ENCODE results near the gene TUBB4B.

DNA sequence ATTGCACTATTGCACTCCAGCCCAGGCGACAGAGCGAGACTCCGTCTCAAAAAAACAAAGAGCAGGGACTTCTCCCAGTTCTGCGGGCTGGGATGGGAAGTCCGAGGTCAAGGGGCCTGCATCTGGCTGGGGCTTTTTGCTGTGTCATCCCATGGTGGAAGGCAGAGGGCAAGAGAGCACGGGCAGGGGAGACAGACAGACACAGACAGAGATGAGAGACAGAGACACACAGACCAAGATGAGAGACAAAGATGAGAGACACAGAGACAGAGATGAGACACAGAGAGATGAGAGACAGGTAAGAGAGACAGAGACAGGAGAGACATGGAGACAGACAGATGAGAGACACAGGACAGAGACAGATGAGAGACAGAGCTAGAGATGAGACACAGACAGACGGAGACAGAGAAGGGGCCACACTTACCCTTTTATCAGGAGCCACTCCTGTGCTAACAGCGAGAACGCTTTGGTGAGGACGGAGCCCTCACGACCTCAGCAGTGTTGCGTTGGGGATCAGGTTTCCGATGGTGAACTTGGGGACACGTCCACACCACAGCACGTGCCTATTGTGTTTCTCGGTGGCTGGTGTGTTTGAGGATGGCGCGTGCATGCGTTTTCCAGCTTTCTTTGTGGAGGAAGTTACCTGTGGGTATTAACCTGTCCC is 27.6 kb downstream of the TUBB4B start:
- TF ChIP-seq, protein P1, sequence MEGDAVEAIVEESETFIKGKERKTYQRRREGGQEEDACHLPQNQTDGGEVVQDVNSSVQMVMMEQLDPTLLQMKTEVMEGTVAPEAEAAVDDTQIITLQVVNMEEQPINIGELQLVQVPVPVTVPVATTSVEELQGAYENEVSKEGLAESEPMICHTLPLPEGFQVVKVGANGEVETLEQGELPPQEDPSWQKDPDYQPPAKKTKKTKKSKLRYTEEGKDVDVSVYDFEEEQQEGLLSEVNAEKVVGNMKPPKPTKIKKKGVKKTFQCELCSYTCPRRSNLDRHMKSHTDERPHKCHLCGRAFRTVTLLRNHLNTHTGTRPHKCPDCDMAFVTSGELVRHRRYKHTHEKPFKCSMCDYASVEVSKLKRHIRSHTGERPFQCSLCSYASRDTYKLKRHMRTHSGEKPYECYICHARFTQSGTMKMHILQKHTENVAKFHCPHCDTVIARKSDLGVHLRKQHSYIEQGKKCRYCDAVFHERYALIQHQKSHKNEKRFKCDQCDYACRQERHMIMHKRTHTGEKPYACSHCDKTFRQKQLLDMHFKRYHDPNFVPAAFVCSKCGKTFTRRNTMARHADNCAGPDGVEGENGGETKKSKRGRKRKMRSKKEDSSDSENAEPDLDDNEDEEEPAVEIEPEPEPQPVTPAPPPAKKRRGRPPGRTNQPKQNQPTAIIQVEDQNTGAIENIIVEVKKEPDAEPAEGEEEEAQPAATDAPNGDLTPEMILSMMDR (IDR thresholded peaks at IDR 0.05), result no peak
- TF ChIP-seq MXI1 (IDR thresholded peaks at IDR 0.05; ENCODE audit: low read depth, low read length) (no peak), TAF1 (IDR thresholded peaks at IDR 0.05; ENCODE audit: borderline replicate concordance, low read depth, low read length) (no peak), EP300 (IDR thresholded peaks at IDR 0.05; ENCODE audit: borderline replicate concordance in 1 of 2, low read depth in 1 of 2, low read length in 1 of 2) (no peak), POLR2AphosphoS5 (IDR thresholded peaks at IDR 0.05; ENCODE audit: low read depth, low read length) (no peak), JUND (IDR thresholded peaks at IDR 0.05) (no peak), RAD21 (IDR thresholded peaks at IDR 0.05; ENCODE audit: low read length) (no peak)
- TF ChIP-seq, protein P2, sequence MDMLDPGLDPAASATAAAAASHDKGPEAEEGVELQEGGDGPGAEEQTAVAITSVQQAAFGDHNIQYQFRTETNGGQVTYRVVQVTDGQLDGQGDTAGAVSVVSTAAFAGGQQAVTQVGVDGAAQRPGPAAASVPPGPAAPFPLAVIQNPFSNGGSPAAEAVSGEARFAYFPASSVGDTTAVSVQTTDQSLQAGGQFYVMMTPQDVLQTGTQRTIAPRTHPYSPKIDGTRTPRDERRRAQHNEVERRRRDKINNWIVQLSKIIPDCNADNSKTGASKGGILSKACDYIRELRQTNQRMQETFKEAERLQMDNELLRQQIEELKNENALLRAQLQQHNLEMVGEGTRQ (IDR thresholded peaks at IDR 0.05; ENCODE audit: borderline replicate concordance, low read depth, low read length), result no peak
- TF ChIP-seq, protein P3, sequence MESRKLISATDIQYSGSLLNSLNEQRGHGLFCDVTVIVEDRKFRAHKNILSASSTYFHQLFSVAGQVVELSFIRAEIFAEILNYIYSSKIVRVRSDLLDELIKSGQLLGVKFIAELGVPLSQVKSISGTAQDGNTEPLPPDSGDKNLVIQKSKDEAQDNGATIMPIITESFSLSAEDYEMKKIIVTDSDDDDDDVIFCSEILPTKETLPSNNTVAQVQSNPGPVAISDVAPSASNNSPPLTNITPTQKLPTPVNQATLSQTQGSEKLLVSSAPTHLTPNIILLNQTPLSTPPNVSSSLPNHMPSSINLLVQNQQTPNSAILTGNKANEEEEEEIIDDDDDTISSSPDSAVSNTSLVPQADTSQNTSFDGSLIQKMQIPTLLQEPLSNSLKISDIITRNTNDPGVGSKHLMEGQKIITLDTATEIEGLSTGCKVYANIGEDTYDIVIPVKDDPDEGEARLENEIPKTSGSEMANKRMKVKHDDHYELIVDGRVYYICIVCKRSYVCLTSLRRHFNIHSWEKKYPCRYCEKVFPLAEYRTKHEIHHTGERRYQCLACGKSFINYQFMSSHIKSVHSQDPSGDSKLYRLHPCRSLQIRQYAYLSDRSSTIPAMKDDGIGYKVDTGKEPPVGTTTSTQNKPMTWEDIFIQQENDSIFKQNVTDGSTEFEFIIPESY (IDR thresholded peaks at IDR 0.05; ENCODE audit: borderline replicate concordance, low read depth), result no peak
- TF ChIP-seq, protein P4, sequence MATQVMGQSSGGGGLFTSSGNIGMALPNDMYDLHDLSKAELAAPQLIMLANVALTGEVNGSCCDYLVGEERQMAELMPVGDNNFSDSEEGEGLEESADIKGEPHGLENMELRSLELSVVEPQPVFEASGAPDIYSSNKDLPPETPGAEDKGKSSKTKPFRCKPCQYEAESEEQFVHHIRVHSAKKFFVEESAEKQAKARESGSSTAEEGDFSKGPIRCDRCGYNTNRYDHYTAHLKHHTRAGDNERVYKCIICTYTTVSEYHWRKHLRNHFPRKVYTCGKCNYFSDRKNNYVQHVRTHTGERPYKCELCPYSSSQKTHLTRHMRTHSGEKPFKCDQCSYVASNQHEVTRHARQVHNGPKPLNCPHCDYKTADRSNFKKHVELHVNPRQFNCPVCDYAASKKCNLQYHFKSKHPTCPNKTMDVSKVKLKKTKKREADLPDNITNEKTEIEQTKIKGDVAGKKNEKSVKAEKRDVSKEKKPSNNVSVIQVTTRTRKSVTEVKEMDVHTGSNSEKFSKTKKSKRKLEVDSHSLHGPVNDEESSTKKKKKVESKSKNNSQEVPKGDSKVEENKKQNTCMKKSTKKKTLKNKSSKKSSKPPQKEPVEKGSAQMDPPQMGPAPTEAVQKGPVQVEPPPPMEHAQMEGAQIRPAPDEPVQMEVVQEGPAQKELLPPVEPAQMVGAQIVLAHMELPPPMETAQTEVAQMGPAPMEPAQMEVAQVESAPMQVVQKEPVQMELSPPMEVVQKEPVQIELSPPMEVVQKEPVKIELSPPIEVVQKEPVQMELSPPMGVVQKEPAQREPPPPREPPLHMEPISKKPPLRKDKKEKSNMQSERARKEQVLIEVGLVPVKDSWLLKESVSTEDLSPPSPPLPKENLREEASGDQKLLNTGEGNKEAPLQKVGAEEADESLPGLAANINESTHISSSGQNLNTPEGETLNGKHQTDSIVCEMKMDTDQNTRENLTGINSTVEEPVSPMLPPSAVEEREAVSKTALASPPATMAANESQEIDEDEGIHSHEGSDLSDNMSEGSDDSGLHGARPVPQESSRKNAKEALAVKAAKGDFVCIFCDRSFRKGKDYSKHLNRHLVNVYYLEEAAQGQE (IDR thresholded peaks at IDR 0.05; ENCODE audit: low read depth, low read length), result no peak
- TF ChIP-seq, protein P5, sequence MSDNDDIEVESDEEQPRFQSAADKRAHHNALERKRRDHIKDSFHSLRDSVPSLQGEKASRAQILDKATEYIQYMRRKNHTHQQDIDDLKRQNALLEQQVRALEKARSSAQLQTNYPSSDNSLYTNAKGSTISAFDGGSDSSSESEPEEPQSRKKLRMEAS (IDR thresholded peaks at IDR 0.05; ENCODE audit: low read depth), result no peak

Data from SK-N-SH (cell line).